ENCODE data around the gene DPYSL3. TPM values are rescaled to one million over a fixed set of nuclear protein-coding genes. Genes with fewer than 3 reads are reported as not detected.

DPYSL3 gene
- total RNA-seq, 1 experiment from 2014 or later, result 17.2 TPM

DNA sequence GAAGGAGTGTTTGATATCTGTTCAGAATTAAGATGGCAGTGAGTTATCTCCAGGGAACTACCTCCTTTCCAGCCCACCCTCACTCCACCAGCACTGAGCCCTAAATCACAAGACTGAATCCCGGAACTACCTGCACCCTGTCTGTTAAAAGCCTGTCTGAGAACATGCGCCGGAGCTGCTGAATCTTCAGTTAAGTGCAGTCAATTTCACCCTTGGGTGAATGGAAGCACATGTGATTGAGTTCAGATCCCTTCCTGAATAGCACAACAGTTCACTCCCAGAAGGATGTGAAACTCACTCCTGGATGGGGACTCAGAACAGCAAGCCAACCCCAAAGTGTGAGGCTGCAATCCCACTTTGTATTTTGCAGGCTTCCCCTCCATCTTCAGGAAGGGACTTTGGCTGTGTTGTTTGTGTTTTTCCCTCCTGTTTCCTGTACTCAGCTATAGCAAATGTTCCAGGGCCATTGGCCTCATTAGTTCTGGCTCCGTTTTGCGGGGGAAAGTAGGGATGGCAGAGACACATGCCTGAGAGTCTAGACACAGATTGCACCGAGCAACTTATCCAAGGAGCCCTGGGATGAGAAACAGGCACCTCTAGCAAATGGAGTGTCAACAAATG lies 43.4 kb downstream of the DPYSL3 start:
- no peaks in the 10 kb centered on the region for H3K9me3 ChIP-seq (ENCODE audit: control insufficient read depth in 1 of 2, insufficient read depth in 1 of 2, low read depth in 1 of 2, low read length in 2 of 2)
- intact Hi-C loops (cut with micrococcal nuclease), result loop anchor here (10.0 kb wide), 1 partner anchor 358 kb away; no protein-coding TSS in a partner anchor
- no peak overlapping the region for H3K4me3 ChIP-seq (replicated peaks in 1 of 2; ENCODE audit: low read depth in 1 of 2, low read length in 2 of 2)
- H3K9me2 ChIP-seq (ENCODE audit: insufficient read depth), result no peaks in the 10 kb centered on the region
- POLR2A ChIA-PET, result no interaction called here
- no peak overlapping the region for H2AFZ ChIP-seq (ENCODE audit: low read depth, low read length, poor library complexity, severe bottlenecking)
- no peak for TF ChIP-seq CBX3 (IDR thresholded peaks at IDR 0.05; ENCODE audit: low read depth)
- no peak for TF ChIP-seq ZBTB33 (IDR thresholded peaks at IDR 0.05; ENCODE audit: extremely low read depth, insufficient replicate concordance, low read length)
- no peak for TF ChIP-seq MAX (IDR thresholded peaks at IDR 0.05)
- no peak for TF ChIP-seq EZH2phosphoT487 (IDR thresholded peaks at IDR 0.05; ENCODE audit: borderline replicate concordance)
- TF ChIP-seq POLR2AphosphoS5 (IDR thresholded peaks at IDR 0.05; ENCODE audit: low read depth, low read length), result no peak
- no peak for TF ChIP-seq EGR1 (IDR thresholded peaks at IDR 0.05; ENCODE audit: low read depth)
- TF ChIP-seq CEBPB (IDR thresholded peaks at IDR 0.05; ENCODE audit: low read depth), result no peak
- no peak for TF ChIP-seq SIN3A (IDR thresholded peaks at IDR 0.05; ENCODE audit: low read depth)
- TF ChIP-seq TCF7L2 (IDR thresholded peaks at IDR 0.05; ENCODE audit: borderline replicate concordance, extremely low read depth, insufficient read depth, insufficient read length), result no peak
- TF ChIP-seq, protein P1, sequence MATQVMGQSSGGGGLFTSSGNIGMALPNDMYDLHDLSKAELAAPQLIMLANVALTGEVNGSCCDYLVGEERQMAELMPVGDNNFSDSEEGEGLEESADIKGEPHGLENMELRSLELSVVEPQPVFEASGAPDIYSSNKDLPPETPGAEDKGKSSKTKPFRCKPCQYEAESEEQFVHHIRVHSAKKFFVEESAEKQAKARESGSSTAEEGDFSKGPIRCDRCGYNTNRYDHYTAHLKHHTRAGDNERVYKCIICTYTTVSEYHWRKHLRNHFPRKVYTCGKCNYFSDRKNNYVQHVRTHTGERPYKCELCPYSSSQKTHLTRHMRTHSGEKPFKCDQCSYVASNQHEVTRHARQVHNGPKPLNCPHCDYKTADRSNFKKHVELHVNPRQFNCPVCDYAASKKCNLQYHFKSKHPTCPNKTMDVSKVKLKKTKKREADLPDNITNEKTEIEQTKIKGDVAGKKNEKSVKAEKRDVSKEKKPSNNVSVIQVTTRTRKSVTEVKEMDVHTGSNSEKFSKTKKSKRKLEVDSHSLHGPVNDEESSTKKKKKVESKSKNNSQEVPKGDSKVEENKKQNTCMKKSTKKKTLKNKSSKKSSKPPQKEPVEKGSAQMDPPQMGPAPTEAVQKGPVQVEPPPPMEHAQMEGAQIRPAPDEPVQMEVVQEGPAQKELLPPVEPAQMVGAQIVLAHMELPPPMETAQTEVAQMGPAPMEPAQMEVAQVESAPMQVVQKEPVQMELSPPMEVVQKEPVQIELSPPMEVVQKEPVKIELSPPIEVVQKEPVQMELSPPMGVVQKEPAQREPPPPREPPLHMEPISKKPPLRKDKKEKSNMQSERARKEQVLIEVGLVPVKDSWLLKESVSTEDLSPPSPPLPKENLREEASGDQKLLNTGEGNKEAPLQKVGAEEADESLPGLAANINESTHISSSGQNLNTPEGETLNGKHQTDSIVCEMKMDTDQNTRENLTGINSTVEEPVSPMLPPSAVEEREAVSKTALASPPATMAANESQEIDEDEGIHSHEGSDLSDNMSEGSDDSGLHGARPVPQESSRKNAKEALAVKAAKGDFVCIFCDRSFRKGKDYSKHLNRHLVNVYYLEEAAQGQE (IDR thresholded peaks at IDR 0.05; ENCODE audit: low read depth), result no peak
- no peak for TF ChIP-seq ELF1 (IDR thresholded peaks at IDR 0.05; ENCODE audit: borderline replicate concordance, low read depth)
- no peak for TF ChIP-seq POLR2A (IDR thresholded peaks at IDR 0.05; ENCODE audit: borderline replicate concordance, extremely low read depth, insufficient read depth, insufficient read length)
- TF ChIP-seq, protein P2, sequence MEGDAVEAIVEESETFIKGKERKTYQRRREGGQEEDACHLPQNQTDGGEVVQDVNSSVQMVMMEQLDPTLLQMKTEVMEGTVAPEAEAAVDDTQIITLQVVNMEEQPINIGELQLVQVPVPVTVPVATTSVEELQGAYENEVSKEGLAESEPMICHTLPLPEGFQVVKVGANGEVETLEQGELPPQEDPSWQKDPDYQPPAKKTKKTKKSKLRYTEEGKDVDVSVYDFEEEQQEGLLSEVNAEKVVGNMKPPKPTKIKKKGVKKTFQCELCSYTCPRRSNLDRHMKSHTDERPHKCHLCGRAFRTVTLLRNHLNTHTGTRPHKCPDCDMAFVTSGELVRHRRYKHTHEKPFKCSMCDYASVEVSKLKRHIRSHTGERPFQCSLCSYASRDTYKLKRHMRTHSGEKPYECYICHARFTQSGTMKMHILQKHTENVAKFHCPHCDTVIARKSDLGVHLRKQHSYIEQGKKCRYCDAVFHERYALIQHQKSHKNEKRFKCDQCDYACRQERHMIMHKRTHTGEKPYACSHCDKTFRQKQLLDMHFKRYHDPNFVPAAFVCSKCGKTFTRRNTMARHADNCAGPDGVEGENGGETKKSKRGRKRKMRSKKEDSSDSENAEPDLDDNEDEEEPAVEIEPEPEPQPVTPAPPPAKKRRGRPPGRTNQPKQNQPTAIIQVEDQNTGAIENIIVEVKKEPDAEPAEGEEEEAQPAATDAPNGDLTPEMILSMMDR (IDR thresholded peaks at IDR 0.05 in 2 of 3, conservative IDR thresholded peaks at IDR 0.05 in 1 of 3; ENCODE audit: borderline replicate concordance in 1 of 3, insufficient read depth in 1 of 3, low read depth in 2 of 3, low read length in 2 of 3), result no peak
- no peak for TF ChIP-seq ZNF274 (IDR thresholded peaks at IDR 0.05; ENCODE audit: low read depth, low read length)
- no peak for TF ChIP-seq RAD21 (IDR thresholded peaks at IDR 0.05; ENCODE audit: low read depth)
- no peak for TF ChIP-seq ATF3 (IDR thresholded peaks at IDR 0.05)
- no peak for TF ChIP-seq ZFX (IDR thresholded peaks at IDR 0.05)
- CTCF ChIA-PET, result interaction anchor here (4.9 kb wide), 1 partner anchor 111 kb away, joined by 49 read pairs; no protein-coding TSS in a partner anchor
- RAD21 ChIA-PET (ENCODE audit: low non-redundant PET in 1 of 2, low total read pairs in 2 of 2, uncharacterized antibody in 2 of 2, unreplicated experiment in 2 of 2), result no interaction called here
- H3K27ac ChIP-seq (ENCODE audit: low read depth, low read length), result no peak overlapping the region
- H3K79me2 ChIP-seq (ENCODE audit: insufficient read depth, low read length), result no peaks in the 10 kb centered on the region
- no peaks in the 10 kb centered on the region for H3K36me3 ChIP-seq (ENCODE audit: control insufficient read depth in 1 of 2, insufficient read depth in 2 of 2, low read length in 2 of 2)
- no peaks in the 10 kb centered on the region for H4K20me1 ChIP-seq (ENCODE audit: insufficient read depth)
- H3K27me3 ChIP-seq (ENCODE audit: insufficient read depth, low read length), result no peaks in the 10 kb centered on the region
- no peak for ATAC-seq
- no peaks in the 10 kb centered on the region for H3K4me1 ChIP-seq (ENCODE audit: control insufficient read depth in 1 of 2, insufficient read depth in 2 of 2, low read length in 2 of 2)
- BruUV-seq (replicated peaks), result no TSS peak
- DNase-seq (ENCODE audit: low read depth, low spot score), result no peak
- no peak overlapping the region for H3K4me2 ChIP-seq (ENCODE audit: low read length)
- no peak overlapping the region for H3K9ac ChIP-seq (ENCODE audit: low read length)
